Measurements from ENCODE around the gene SAP25.

DNA sequence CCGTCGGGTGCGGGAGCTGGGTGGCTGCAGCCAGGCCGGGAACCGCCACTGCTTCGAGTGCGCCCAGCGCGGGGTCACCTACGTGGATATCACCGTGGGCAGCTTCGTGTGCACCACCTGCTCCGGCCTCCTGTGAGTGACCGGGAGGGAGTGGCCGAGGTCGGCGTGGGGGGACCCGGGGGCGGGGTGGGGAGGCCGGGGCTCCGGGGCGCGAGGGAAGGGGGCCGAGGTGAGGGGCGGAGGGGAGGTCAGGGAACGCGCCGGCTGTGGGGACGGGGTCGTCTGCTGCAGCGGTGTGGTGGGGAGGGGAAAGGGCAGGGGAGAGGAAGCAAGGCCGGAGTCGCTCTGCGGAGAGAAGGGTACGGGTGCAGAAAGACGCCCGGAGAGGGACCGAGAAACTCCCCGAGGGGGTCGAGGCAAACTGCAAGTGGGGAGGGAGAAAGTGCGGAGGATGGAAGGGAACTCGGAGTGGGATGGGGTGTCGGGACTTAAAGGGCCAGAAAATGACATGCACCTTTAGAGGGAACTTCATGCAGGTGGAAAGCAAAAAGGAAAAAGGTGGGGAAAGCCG, 34.2 kb downstream of the SAP25 start:
- TF ChIP-seq, protein P1, sequence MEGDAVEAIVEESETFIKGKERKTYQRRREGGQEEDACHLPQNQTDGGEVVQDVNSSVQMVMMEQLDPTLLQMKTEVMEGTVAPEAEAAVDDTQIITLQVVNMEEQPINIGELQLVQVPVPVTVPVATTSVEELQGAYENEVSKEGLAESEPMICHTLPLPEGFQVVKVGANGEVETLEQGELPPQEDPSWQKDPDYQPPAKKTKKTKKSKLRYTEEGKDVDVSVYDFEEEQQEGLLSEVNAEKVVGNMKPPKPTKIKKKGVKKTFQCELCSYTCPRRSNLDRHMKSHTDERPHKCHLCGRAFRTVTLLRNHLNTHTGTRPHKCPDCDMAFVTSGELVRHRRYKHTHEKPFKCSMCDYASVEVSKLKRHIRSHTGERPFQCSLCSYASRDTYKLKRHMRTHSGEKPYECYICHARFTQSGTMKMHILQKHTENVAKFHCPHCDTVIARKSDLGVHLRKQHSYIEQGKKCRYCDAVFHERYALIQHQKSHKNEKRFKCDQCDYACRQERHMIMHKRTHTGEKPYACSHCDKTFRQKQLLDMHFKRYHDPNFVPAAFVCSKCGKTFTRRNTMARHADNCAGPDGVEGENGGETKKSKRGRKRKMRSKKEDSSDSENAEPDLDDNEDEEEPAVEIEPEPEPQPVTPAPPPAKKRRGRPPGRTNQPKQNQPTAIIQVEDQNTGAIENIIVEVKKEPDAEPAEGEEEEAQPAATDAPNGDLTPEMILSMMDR (conservative IDR thresholded peaks at IDR 0.05; ENCODE audit: low read depth, low read length) = no peak
- TF ChIP-seq POLR2A (IDR thresholded peaks at IDR 0.05; ENCODE audit: low read depth, low read length) (no peak), RAD21 (IDR thresholded peaks at IDR 0.05; ENCODE audit: low read length) (no peak), MAZ (IDR thresholded peaks at IDR 0.05; ENCODE audit: borderline replicate concordance, low read depth, low read length) (no peak), RFX5 (IDR thresholded peaks at IDR 0.05; ENCODE audit: low read depth, low read length) (no peak), NFE2L2 (IDR thresholded peaks at IDR 0.05; ENCODE audit: low read depth, low read length) (no peak), CEBPB (IDR thresholded peaks at IDR 0.05; ENCODE audit: low read depth, low read length) (no peak)
- TF ChIP-seq, protein P2, sequence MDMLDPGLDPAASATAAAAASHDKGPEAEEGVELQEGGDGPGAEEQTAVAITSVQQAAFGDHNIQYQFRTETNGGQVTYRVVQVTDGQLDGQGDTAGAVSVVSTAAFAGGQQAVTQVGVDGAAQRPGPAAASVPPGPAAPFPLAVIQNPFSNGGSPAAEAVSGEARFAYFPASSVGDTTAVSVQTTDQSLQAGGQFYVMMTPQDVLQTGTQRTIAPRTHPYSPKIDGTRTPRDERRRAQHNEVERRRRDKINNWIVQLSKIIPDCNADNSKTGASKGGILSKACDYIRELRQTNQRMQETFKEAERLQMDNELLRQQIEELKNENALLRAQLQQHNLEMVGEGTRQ (IDR thresholded peaks at IDR 0.05; ENCODE audit: low read depth, low read length) = no peak
